ENCODE data around the gene AMZ1. TPM values are rescaled to one million over a fixed set of nuclear protein-coding genes. Genes with fewer than 3 reads are reported as not detected.

The AMZ1 gene
- total RNA-seq, 4 donors from 2014 or later = 0.35 to 4.6 (median 4.4) TPM; not detected in 1

DNA sequence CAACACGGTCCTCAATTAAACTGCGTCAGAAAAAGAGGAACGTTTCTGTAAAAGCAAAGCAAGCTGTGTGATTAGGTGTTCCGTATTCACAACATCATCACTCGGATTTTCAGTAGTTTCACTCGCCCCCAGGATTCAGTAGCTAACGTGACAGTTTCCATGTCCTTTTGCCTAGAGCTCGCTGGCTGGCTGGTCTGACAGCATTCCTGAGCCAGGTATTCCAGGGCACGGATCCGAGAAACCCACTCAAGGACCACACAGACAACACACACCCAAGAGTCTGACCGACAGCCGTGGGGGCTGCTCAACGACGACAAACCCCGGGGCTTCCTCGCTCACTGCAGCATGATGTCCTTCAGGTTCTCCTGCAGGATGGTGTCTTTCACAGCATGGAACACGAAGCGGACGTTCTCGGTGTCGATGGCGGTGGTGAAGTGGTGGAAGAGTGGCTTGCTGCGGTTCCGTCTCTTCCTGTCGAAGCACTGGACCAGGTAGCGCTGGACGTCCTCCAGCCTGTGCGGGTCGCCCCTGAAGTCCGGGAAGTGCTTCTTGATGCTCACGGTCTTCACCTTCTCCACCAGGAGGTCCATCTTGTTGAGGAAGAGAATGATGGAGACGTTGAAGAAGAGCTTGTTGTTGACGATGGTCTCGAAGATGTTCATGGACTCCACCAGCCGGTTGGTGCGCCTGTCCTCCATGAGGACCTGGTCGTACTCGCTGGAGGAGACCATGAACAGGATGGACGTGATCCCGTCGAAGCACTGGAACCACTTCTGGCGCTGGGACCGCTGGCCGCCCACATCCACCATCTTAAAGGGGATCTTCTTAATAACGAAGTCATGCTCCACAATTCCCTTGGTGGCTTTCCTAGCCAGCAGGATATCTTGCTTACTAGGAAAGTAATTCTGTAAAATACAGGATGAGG is 43.1 kb downstream of the AMZ1 start:
- Histone ChIP-seq H3K4me1 (peaks cover 0 to 9% of the 10 kb centered on the region in 2 donors), H3K36me3 (no peaks in the 10 kb centered on the region), H3K27ac (no peak overlapping the region), H3K9me3 (no peaks in the 10 kb centered on the region), H3K27me3 (no peaks in the 10 kb centered on the region), H3K4me3 (no peak overlapping the region)
- intact Hi-C loops (cut with DNase I; ENCODE audit: low total_unique reads) = loop anchor here (10.0 kb wide), 1 partner anchor 114 kb away; the partner anchor contains the start of gene GNA12
- no peak for TF ChIP-seq POLR2A (IDR thresholded peaks at IDR 0.05)
- TF ChIP-seq, protein P1, sequence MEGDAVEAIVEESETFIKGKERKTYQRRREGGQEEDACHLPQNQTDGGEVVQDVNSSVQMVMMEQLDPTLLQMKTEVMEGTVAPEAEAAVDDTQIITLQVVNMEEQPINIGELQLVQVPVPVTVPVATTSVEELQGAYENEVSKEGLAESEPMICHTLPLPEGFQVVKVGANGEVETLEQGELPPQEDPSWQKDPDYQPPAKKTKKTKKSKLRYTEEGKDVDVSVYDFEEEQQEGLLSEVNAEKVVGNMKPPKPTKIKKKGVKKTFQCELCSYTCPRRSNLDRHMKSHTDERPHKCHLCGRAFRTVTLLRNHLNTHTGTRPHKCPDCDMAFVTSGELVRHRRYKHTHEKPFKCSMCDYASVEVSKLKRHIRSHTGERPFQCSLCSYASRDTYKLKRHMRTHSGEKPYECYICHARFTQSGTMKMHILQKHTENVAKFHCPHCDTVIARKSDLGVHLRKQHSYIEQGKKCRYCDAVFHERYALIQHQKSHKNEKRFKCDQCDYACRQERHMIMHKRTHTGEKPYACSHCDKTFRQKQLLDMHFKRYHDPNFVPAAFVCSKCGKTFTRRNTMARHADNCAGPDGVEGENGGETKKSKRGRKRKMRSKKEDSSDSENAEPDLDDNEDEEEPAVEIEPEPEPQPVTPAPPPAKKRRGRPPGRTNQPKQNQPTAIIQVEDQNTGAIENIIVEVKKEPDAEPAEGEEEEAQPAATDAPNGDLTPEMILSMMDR (IDR thresholded peaks at IDR 0.05) = no peak
- peak in 1 of 2 donors; percentile 14 for DNase-seq

DNA sequence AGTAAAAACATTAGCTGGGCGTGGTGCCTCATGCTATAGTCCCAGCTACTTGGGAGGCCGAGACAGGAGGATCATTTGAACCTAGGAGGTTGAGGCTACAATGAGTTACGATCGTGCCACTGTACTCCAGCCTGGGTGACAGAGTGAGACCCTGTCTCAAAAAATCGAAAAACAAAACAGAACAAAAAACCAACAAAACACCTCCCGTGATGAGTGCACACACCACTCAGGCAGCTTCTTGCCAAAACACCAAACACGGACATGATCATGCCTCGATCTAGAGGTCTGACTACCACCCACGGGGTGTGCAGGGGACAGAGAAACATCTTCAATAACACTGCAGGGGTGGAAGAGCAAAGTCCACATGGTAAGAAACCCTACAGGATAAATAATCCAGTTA is 44.4 kb downstream of the AMZ1 start:
- Histone ChIP-seq H3K9me3 (no peaks in the 10 kb centered on the region), H3K27me3 (no peaks in the 10 kb centered on the region), H3K4me1 (peaks cover 0 to 9% of the 10 kb centered on the region in 2 donors), H3K27ac (peak overlapping the region; percentile 58 to 59), H3K4me3 (no peak overlapping the region), H3K36me3 (no peaks in the 10 kb centered on the region)
- TF ChIP-seq, protein P1 (IDR thresholded peaks at IDR 0.05) = no peak
- no peak for TF ChIP-seq POLR2A (IDR thresholded peaks at IDR 0.05)
- intact Hi-C loops (cut with DNase I; ENCODE audit: low total_unique reads) = loop anchor here (10.0 kb wide), 1 partner anchor 112 kb away; the partner anchor contains the start of gene GNA12
- peak; percentile 4 to 10 for DNase-seq

DNA sequence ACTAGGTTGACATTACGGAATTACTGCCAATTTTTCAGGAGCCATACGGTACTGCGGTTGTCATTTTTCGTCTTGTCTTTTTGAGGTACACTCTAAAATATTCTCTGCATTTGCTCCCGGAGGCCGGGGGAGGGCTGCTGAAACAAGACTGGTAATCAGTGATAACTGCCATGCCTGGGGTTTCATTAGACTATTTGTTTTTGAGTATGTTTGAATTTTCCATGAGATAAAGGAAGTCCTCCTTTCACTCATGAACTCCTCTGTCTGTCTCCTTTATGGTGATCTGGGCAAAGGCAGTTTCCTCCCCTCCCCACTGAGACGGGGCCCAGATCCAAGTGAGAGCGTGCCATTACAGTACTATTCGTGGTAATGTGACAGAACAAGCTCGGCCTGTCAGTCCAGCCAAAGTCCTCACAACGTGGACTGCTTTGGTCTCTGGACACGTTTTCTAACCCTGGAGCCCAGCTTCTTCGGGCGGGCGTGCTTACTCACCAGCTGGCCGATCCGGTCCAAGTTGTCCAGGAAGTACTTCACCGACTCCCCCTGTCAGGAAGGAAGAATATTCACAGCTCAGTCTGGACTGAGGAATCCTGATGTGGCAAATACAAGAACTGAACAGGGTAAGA is 45.1 kb downstream of the AMZ1 start:
- Histone ChIP-seq H3K27me3 (no peaks in the 10 kb centered on the region), H3K27ac (peak overlapping the region; percentile 58 to 59), H3K4me3 (no peak overlapping the region), H3K9me3 (no peaks in the 10 kb centered on the region), H3K4me1 (peaks cover 0 to 9% of the 10 kb centered on the region in 2 donors), H3K36me3 (no peaks in the 10 kb centered on the region)
- peak; percentile 69 to 74 for DNase-seq
- TF ChIP-seq, protein P1 (IDR thresholded peaks at IDR 0.05) = no peak
- no peak for TF ChIP-seq POLR2A (IDR thresholded peaks at IDR 0.05)
- intact Hi-C loops (cut with DNase I; ENCODE audit: low total_unique reads) = loop anchor here (10.0 kb wide), 1 partner anchor 112 kb away; the partner anchor contains the start of gene GNA12

DNA sequence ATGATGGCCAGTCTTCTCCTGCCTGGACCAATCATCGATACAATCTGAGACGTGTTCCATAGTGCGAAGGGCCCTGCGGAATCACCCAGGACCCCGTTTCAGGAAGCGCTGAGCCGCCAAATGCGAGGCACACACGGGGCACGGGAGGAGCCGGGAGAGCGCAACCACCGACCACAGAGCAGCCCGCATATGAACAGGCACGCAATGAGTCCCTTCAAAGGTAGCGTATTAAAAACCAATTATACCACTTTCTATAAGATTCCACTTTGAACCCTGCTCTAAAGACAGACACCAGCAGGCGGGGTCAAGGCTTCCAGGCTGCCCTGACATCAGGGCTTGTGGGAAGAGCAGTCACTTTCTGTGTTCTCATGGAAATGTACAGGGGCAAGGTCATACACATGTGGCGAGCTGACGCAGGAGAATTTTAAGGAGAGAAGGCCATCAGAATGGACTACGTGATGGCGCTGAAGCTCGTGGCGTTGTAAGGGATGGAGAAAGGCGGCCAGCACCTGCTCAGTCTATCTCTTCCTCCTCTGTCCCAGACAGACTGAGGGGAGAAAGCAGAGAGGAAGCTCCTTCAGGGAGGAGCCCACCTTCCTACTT is 46.2 kb downstream of the AMZ1 start:
- no peaks in the 10 kb centered on the region for H3K36me3 ChIP-seq
- peaks cover 0 to 9% of the 10 kb centered on the region in 2 donors for H3K4me1 ChIP-seq
- H3K27ac ChIP-seq = peak overlapping the region; percentile 61 to 74
- no peak overlapping the region for H3K4me3 ChIP-seq
- intact Hi-C loops (cut with DNase I; ENCODE audit: low total_unique reads) = loop anchor here (10.0 kb wide), 1 partner anchor 111 kb away; the partner anchor contains the start of gene GNA12
- no peaks in the 10 kb centered on the region for H3K9me3 ChIP-seq
- peak in 1 of 2 donors; percentile 12 for DNase-seq
- TF ChIP-seq POLR2A (IDR thresholded peaks at IDR 0.05) = no peak
- TF ChIP-seq, protein P1 (IDR thresholded peaks at IDR 0.05) = no peak
- H3K27me3 ChIP-seq = no peaks in the 10 kb centered on the region
